Measurements from ENCODE around the gene RRAS.
"Not testable (repeated sequence)": the region's sequence is repeated elsewhere in the genome, so short reads cannot be mapped to it uniquely, and the experiment has no call there.

DNA sequence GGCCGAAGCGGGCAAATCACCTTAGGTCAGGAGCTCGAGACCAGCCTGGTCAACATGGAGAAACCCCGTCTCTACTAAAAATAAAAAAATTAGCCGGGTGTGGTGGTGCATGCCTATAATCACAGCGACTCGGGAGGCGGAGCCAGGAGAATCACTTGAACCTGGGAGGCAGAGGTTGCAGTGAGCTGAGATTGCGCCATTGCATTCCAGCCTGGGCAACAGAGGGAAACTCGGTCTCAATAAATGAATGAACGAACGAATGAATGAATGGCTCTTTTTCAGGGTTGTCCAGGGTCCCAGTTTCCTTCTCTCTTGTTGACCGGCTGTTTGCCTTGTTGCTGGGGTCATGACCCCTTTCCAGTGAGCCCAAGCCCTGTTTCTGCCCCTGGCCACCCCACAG, 22.1 kb downstream of the RRAS start:
- TF ChIP-seq, protein P1, sequence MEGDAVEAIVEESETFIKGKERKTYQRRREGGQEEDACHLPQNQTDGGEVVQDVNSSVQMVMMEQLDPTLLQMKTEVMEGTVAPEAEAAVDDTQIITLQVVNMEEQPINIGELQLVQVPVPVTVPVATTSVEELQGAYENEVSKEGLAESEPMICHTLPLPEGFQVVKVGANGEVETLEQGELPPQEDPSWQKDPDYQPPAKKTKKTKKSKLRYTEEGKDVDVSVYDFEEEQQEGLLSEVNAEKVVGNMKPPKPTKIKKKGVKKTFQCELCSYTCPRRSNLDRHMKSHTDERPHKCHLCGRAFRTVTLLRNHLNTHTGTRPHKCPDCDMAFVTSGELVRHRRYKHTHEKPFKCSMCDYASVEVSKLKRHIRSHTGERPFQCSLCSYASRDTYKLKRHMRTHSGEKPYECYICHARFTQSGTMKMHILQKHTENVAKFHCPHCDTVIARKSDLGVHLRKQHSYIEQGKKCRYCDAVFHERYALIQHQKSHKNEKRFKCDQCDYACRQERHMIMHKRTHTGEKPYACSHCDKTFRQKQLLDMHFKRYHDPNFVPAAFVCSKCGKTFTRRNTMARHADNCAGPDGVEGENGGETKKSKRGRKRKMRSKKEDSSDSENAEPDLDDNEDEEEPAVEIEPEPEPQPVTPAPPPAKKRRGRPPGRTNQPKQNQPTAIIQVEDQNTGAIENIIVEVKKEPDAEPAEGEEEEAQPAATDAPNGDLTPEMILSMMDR (IDR thresholded peaks at IDR 0.05; ENCODE audit: low read depth, low read length, missing input control): not testable (repeated sequence)
- not testable (repeated sequence) for TF ChIP-seq SP1 (IDR thresholded peaks at IDR 0.05); EGR1 (IDR thresholded peaks at IDR 0.05; ENCODE audit: low read depth in 2 of 2); HNF4A (conservative IDR thresholded peaks at IDR 0.05); JUND (IDR thresholded peaks at IDR 0.05); TAF1 (conservative IDR thresholded peaks at IDR 0.05)
- TF ChIP-seq, protein P2, sequence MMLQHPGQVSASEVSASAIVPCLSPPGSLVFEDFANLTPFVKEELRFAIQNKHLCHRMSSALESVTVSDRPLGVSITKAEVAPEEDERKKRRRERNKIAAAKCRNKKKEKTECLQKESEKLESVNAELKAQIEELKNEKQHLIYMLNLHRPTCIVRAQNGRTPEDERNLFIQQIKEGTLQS (IDR thresholded peaks at IDR 0.05): not testable (repeated sequence)
- TF ChIP-seq, protein P3, sequence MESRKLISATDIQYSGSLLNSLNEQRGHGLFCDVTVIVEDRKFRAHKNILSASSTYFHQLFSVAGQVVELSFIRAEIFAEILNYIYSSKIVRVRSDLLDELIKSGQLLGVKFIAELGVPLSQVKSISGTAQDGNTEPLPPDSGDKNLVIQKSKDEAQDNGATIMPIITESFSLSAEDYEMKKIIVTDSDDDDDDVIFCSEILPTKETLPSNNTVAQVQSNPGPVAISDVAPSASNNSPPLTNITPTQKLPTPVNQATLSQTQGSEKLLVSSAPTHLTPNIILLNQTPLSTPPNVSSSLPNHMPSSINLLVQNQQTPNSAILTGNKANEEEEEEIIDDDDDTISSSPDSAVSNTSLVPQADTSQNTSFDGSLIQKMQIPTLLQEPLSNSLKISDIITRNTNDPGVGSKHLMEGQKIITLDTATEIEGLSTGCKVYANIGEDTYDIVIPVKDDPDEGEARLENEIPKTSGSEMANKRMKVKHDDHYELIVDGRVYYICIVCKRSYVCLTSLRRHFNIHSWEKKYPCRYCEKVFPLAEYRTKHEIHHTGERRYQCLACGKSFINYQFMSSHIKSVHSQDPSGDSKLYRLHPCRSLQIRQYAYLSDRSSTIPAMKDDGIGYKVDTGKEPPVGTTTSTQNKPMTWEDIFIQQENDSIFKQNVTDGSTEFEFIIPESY (IDR thresholded peaks at IDR 0.05): not testable (repeated sequence)
- TF ChIP-seq, protein P4, sequence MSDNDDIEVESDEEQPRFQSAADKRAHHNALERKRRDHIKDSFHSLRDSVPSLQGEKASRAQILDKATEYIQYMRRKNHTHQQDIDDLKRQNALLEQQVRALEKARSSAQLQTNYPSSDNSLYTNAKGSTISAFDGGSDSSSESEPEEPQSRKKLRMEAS (IDR thresholded peaks at IDR 0.05): not testable (repeated sequence)

Measured in liver (tissue), 3 donors.